Activated CD4-positive, alpha-beta T cell treated with anti-CD3 and anti-CD28 coated beads, Interleukin-10, Interleukin-2, amounts not matched to agents 100 ng/mL and 50 ng/mL, durations not matched to agents 16 hours and 8 hours (primary cell): ENCODE data around the gene BBOX1.

Experiments
- DNase-seq: peaks from one replicate; pipeline ENCODE4 v3.0.0-alpha.2; 2020

BBOX1 gene

DNA sequence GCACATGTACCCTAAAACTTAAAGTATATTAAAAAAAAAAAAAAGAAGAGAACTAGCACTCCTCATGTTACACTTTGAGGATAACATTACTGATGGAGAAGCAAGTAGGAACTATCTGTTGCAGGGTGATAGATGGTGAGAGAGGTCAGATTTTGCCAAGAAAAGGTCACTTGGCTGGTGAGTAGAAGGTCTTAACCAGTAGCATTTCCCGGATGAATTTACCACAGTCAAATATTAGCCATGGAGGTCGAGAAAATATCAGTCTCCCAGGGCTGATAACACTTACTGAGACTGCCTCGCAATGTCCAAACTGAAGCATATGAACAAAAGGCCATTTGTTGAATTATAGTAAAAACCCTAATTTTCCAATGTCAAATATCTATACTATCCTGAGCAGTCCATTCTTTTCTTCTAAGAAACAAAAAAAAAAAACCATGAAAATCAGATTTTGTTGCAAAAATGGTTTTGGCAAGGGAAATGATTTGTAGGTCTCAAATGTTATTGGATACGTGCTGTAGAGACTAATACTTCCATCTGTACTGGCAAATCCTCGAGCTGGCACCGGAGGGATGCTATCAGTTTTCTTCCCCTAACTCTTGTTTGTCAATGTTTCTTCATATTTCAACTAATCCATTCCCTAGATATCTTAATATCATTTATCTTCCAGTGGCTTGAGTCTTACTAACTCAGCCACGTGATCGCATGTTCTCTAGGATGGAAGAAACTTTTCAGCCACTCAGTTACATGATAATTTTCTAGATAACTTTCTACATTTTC is 14.5 kb upstream of the BBOX1 start:
- no peak for DNase-seq

DNA sequence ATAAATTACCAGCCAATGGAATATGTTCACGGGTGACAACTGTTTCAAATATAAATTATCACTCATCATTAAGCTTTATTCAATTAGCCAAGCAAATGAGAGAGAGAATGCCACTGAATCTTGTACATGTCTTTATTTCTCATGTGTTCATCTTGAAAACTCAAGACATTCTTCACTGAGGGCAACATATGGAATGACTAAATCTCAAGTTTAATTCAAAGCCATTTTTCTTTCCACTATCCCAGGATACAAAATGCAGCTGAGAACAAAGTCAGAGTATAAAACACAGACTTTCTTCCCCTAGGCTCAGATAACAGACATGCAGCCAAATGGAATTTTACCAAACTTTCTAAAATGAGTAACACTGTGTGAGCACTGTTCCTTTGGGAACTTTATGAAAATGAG is 12.1 kb upstream of the BBOX1 start:
- no peak for DNase-seq

DNA sequence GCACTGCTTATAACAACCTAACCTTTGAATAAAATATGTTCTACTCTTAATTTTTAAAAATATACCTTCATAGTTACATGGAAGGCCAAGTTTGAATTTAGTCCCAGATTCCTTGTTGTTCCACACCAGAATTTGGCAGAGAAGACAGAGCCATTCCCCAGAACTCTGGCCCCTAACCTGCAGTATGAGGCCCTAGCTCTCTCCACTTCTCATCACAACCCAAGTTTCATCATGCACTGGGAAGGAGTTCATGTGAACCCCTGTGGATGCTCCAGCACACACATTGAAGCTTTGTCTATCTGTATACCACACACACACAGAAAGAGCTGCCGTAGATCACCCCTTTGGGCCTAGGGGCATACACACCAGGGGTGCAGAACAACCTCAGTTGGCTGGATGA is 10.6 kb upstream of the BBOX1 start:
- DNase-seq: no peak

DNA sequence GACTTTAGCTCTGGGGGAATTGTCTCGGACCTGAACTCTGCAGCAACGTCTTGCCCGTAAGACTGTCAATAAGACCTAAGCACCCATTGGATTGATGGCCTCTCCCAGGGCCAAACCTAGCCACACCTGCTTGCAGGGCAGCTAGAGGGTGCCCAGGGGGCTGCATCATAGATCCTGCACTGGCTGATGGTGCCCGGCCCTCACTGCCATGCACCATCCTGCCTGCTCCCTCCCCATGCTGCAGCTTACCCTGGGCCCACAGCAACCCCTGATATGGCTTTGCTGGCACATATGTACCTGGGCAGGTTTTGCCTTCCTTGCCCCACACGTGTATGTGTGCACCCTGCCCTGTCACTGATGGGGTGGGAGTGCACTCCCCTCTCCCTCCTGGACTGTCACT is 8.9 kb upstream of the BBOX1 start:
- no peak for DNase-seq

DNA sequence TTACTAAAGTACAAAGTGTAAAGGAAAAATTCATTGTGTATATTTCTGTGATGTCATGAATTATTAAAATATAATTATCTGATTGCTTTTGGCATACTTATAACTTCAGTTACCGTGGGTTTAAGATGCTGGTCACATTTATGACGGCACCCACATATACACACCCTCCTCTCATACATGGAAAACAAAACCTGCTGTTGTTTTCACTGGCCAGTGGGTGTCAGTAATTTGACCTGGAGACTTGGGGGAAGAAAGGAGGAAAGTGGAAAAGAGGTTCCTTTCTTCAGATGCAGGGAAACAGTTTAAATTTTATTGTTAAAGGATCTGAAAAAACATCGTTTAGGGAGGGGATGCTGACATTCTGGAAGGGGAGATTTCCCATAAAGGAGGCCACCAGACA is 742 bp upstream of the BBOX1 start:
- no peak for DNase-seq

DNA sequence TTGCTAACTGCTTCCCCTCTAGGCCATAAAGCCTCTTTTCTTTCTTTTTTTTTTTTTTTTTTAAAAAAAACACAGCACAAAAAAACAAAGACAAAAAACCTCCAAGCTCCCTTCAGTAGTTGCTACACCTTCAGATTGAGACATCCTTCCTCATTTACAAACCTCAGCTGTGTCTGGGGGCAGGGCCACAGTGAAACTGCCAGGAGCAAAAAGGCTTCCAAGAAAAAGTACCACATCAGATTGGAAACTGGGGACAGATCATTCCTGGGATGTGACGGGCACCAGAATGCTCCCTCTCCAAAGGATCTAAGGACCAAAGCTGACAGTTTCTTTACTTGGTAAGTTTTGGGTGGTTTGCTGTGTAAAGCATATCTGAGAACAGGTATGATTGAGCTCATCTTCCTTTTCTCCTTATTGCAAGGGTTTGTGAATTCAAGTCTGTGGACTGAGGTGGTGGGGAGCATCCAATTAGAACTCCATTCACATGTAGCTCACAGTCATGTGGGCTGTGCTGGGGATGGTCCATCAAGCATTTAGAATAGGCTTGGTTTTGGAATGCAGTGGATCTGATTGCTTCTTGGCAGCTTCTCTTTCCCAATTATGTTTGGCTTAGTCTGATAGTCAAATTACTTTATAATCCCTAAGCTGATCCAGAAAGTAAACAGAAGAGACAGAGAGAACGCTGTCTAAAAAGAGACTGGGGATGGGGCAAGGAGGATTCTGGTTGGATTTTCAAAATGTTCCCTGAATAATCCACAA is 705 bp downstream of the BBOX1 start:
- DNase-seq: no peak

DNA sequence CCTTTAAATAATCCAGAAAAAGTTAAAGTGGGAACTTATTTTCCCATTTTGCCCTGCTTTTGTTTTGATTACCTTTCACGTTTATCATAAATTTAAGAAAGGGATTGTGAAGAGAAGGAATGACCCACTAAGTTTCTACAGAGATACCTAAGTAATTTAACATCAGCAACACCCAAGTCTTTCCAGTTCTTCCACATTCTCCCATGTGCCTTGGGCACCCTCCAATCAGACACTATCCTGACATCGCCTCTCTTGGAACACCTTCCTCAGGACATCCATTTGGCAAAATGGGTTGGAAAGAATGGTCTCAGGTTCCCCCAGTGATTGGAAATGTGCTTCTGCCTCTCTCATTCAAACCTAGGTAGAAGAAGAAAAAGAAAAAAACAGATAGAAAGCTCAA is 6.3 kb downstream of the BBOX1 start:
- no peak for DNase-seq

DNA sequence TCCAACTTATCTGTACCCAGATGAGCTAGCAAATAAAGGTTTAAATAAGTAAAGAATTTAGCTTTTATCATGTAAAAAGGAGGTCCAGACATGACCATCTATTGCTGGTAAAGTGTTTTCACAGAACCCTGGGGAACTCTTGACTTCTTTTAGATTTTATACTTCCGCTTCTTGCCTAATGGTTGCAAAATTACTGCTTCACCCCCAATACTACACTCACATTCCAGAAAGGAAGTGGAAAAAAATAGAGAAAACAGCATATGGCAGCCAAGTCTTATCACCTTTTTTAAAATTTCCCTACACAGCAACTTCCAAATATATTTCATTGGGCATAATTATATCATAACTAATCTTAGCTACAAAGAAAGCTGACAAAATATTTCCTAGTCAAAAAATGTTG is 12.1 kb downstream of the BBOX1 start:
- DNase-seq: no peak

DNA sequence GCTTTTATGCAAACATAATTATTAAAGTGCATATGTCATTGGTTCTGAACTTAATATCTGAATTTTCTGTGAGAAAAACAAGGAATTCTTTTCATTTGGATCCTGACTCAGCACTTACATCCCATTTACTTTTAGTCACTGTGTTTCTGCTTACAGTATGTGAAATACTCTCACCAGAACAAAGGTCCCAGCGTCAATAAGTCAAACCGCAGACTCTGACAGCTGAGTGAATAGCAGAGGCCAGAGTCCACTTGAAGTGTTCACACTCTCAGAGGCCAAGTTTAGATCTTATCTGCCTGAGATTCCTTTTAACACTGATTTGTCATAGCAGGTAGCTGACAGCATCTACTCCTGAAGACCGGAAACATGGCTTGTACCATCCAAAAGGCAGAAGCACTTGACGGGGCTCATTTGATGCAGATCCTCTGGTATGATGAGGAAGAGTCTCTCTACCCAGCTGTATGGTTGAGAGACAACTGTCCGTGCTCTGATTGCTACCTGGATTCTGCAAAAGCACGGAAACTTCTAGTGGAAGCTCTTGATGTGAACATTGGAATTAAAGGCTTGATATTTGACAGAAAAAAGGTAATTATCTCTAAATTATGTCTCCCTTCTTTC is 14.6 kb downstream of the BBOX1 start:
- no peak for DNase-seq

DNA sequence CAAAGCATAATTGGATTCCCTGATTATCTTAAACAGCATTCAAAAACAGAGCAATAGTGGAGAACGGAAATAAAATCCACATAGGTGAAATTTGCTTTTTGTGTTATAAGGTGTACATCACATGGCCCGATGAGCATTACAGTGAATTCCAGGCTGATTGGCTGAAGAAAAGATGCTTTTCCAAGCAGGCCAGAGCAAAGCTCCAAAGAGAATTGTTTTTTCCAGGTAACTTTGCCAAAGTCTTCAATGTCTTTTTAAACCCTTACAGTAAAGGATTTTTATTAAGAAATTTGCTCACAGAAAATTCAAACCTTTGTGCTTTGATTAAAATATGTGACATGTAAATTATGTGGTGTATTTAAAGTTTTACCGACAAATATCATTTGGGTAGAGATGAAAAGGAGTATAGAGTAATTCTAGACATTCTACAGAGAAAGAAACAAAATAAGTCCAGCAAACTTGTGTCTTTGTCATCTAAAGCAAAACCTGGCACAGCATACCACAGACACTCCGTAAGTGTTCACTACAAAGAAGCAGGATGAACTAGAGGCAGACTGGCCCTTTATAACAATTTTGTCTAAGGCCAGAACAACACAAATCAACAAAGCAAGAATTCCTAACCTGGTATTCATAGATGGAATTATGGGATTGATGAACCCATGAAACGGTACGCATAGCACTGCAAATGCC is 16.6 kb downstream of the BBOX1 start:
- DNase-seq: no peak

DNA sequence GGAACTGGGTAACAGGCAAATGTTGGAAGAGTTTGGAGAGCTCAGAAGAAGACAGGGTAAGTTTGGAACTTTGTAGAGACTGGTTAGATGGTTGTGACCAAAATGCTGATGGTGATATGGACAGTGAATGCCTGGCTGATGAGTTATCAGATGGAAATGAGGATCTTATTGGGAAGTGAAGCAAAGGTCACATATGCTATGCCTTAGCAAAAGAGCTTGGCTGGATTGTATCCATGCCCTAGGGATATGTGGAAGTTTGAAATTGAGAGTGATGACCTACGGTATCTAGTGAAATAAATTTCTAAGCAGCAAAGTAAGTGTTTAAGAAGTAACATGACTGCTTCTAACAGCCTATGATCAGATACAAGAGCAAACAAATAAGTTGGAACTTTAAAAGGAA is 17.8 kb downstream of the BBOX1 start:
- DNase-seq: no peak

DNA sequence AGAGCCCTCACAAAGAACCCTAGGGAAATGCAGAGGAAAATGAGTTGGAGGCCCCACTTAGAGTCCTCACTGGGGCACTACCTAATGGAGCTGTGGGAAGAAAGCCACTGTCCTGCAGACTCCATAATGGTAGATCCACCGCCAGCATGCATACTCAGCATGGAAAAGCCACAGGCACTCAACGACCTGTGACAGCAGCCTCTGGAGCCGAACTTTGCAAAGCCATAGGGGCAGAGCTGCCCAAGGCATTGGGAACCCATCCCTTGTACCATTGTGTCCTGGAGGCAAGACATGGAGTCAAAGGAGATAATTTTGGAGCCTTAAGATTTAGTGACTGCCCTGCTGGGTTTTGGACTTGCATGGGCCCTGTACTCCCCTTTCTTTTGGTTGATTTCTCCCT is 18.8 kb downstream of the BBOX1 start:
- DNase-seq: no peak

DNA sequence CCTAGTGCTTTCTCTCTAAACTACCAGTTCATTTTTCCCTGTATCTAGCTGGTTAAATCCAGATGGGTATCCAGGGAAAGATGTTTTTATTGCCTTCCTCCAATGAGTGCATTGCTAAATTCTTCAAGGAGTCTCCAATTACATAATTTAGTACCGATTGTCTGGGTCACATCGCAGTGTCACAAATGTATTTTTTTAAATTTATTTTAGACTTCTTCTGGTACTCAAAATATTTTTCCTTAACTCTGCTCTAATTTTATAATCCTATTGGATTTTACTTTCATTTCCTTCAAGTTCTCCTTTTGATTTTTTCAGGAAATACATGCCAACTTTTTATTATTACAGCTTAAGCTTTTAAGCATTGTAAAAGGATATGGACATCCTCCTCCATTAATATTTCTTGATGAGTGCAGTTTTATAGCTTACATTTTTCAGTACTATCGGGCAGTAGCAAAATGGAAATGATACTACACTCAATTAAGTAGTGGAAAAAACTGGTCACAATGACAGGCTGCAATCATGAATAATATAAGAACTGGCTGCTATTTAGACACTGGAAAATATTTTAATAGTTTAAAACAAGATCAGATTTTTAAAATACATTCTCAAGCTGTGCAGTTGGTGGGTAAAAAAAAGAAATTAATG is 20.3 kb downstream of the BBOX1 start:
- DNase-seq: no peak

DNA sequence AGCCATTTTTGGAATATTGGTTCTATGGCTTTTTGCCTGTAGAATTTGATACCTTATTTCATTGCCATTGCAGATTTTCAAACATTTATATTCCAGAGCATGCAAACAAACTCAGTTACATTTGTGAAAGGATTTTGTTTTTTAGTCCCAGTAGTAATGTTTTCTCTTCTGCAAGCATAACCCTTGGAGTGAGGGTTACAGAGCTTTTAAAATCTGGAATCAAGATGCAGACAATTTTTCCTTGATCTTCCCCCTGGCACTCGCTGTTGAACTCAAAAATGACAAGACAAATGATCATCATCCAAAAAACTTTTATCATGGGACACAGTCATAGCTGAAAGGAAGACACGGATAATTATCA is 20.8 kb downstream of the BBOX1 start:
- DNase-seq: no peak

DNA sequence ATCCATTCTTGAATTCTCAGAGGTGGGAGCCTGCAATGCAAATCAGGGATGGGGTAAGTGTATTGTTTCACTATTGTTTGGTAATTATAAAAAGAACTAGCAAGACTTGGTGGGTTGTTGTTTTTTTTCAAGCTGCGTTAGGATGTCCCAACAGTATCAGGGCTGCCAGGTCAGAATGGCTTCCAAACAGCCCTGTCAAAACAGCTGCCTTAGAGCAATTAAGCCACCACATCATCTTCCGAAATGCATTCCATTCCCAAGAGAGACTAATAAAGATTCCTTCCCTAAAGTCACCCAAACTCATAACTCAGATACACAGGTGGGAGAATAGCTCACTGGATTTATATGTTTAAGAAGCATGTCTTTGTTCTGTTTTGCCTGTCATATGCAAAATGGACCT is 23.5 kb downstream of the BBOX1 start:
- no peak for DNase-seq

DNA sequence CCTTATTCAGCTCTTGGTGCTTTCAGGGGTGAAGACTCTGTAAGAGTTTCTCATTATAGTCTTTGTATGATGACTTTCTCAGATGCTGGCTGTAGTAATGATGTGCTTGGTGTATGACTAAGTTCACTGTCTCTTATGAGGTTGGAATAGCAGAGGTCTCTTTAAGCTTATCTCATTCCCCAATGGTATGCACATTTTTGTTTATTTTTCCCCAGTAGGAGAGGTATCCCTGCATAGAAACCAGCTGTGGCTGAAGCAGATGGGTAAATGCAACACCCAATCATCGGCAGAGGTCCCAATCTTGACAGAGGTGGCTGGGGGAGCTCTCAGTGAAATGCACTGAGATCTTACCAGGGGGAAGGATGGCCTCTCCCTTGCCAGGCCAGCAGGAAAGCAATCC is 34.6 kb downstream of the BBOX1 start:
- DNase-seq: no peak

DNA sequence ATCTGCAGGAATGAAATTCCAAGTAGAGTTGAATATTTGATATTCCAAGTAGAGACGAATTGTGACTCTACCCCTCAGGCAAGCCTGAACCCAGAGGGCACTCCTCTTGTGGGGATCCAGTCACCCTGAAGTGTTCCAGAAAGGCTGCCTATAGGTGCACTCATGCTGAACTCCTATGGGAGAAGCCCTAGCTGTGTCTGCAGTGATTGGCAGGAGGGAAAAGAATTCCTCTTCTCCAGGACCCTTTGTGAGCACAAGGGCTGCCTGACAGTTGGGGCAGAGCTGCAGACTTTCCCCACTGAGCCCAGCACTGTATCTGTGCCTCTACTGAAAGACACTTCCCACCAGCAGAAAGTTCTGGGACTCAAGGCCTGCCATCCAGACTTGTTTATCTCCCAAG is 35.0 kb downstream of the BBOX1 start:
- no peak for DNase-seq

DNA sequence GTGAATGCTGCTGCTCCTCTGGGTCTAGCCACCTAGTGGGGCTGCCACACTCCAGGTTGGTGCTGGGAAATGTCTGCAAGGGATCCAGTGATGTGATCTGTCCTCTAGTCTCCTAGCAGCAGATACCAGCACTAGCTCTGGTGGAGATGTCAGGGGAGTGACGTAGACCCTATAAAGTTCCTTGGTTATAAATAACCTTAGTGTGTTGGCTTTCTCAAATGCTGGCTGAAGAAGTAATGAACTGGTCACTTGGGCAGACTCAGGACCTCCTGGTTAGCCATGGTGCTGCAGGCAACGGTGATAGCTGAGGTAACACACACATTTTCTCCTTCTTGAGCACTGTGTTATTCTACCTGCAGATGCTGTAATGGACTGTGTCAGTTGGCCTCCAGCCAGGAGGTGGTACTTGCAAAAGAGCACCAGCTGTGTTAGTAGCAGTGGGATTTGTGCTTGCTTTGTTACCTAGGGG is 35.5 kb downstream of the BBOX1 start:
- DNase-seq: no peak

DNA sequence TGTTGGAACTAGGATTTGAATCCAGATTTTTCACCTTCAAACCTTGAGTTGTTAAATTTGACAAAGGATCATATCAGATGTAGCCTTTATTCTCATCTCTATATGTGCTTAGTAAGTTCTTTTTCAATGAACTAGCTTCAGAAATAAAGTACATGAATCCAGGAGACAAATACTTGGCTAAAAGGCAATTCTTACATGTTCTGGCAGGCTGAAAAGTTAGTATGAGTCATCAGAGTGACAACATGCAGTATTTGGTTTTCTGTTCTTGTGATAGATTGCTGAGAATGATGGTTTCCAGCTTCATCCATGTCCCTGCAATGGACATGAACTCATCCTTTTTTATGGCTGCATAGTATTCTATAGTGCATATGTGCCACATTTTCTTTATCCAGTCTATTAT is 40.4 kb downstream of the BBOX1 start:
- no peak for DNase-seq

DNA sequence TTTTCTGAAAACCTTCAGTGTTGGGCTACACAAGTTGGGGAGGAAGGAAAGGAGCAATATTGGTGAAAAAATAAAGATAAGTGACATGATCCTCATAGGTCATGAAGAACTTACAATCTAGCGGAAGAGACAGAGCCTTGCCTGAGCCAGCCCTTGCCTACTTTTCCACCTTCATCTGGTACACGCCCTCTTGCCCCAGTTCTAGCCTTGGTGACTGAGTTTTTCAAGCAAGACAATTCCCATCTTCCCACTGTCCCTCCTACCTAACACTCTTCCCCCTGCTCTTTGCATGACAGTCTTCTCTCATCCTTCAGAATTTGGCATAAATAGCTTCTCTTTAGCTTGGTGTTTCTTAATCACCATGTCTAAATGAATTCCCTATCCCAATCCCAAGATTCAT is 42.6 kb downstream of the BBOX1 start:
- DNase-seq: no peak

DNA sequence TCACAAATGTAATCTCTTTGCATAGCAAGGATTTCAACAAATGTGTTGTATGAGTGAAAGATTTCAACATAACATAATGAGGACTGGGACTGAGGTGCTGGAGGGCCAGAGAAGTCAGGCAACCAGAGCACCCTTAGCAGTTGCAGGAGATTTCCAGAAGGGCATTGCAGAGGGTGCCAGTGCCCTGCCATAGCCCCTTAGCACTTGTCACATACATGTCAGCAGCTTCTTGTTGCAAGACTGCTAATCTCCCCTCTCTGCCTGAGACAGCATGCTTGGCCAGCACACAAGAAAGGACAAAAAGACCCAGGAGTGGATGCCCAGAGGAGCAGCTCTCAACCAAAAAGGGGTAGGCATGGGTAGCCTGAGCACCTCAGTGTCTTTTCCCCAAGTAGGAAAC is 43.2 kb downstream of the BBOX1 start:
- DNase-seq: no peak

DNA sequence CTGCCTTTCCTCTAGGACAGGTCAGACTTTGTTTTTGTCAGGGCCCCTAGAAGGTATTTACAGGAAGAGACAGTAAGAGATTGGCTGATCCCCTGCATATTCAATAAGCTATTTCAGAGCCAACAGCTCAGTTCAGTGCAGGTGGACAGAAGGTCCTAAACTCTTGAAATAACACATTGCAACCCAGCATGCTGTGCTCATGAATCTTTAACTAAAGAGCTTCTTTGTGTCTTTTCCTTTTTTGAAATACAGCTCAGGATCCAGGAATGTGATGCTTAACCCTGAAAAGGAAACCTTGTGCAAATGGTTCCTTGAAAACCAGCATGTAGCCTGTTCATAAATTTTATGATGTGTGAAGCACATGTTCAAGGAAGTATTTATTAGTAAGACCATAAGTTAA is 43.9 kb downstream of the BBOX1 start:
- DNase-seq: no peak

DNA sequence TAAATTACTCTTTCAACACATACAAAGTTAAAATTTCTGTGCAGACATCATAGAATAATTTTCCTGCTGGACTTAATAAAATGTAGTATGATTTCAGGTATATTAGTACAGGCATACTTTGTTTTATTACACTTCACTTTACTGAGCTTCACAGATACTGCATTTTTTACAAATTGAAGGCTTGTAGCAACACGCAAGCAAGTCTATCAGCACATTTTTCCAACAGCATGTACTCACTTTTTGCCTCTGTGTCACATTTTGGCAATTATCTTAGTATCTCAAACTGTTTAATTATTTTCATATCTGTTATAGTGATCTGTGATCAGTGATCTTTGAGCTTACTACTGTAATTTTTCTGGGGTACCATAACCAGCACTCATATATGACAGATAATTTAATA is 44.5 kb downstream of the BBOX1 start:
- DNase-seq: no peak
